Measurements from ENCODE around the gene ANKRD11.

GRCh38 chr16:89256651-89257254, 233.6 kb downstream of the ANKRD11 start:
- no peak for TF ChIP-seq POLR2A (IDR thresholded peaks at IDR 0.05; ENCODE audit: low read length)
- no peak for TF ChIP-seq GATA1 (IDR thresholded peaks at IDR 0.05; ENCODE audit: low read depth, low read length)
